Thyroid gland (tissue), 4 donors: Measurements from ENCODE around the gene UBE2B. TPM values are rescaled to one million over a fixed set of nuclear protein-coding genes. Genes with fewer than 3 reads are reported as not detected.
A peak's percentile ranks its signal among the peaks of the same experiment; 100 is the strongest.

Experiments used
- DNase-seq, 2 donors: peaks; one replicate each; pipeline ENCODE4 v3.0.0-alpha.2; 2019
- H3K27ac ChIP-seq, 3 donors: fragments of 200-600 bp; sonication (generic); 1 replicate in 2 of 3; 2 replicates in 1 of 3; pipeline ENCODE4 v1.5.1; 2016 to 2019; ENCODE audit warnings: mild to moderate bottlenecking in 1 of 3, moderate library complexity in 1 of 3
- H3K27me3 ChIP-seq: fragments of 200-600 bp; sonication (generic); one replicate; pipeline ENCODE4 v1.5.1; 2019
- H3K36me3 ChIP-seq, 2 donors: fragments of 200-600 bp; sonication (generic); one replicate each; pipeline ENCODE4 v1.5.1; 2016 to 2019
- H3K4me1 ChIP-seq, 2 donors: fragments of 200-600 bp; sonication (generic); one replicate each; pipeline ENCODE4 v1.5.1; 2017 to 2019
- H3K4me3 ChIP-seq, 3 donors: fragments of 200-600 bp; sonication (generic); replicated peaks in 1 of 3; 1 replicate in 2 of 3; 2 replicates in 1 of 3; pipeline ENCODE4 v1.5.1; 2016; ENCODE audit warnings: mild to moderate bottlenecking in 1 of 3
- H3K9me3 ChIP-seq: fragments of 200-600 bp; sonication (generic); one replicate; pipeline ENCODE4 v1.5.1; 2017
- CTCF ChIP-seq, 6 experiments: fragments of 200-600 bp in 3 of 6; fragments of 450-650 bp in 3 of 6; sonication (generic) in 3 of 6; IDR thresholded peaks; one replicate each; pipeline ENCODE4 v1.5.1; 2016 to 2019; ENCODE audit warnings: antibody characterized with exemption in 6 of 6, mild to moderate bottlenecking in 2 of 6, inconsistent platforms in 1 of 6, moderate library complexity in 1 of 6
- POLR2A ChIP-seq, 2 donors: fragments of 450-650 bp; IDR thresholded peaks; one replicate each; pipeline ENCODE4 v1.6.1; 2017; ENCODE audit warnings: antibody characterized with exemption in 2 of 2, mild to moderate bottlenecking in 2 of 2, moderate library complexity in 1 of 2
- WGBS, 2 donors: methylation state at CpG; one replicate each; pipeline ENCODE4 v1.1.5; 2017; 5-methylcytosine and 5-hydroxymethylcytosine counted together
- intact Hi-C: fragments of 100-400 bp; cut with DNase I; formaldehyde crosslinking; loops from one replicate; pipeline ENCODE4 v1.15.1; 2023
- total RNA-seq, 4 donors: library from RNA; depleted of rRNA; stranded (reverse); fragments of >200 nt; gene quantifications; one replicate each; pipeline ENCODE4 v1.2.3, GENCODE V29; 2016

UBE2B gene
- total RNA-seq, 4 donors from 2014 or later = 36.8 to 83.2 (median 41.2) TPM

- intact Hi-C loops = no loop called here
- H3K4me1 ChIP-seq = no peaks in the 10 kb centered on the region
- H3K27me3 ChIP-seq = no peaks in the 10 kb centered on the region
- no peak overlapping the region for H3K27ac ChIP-seq
- peaks cover 62 to 72% of the 10 kb centered on the region in 2 donors for H3K36me3 ChIP-seq
- no peak overlapping the region for H3K4me3 ChIP-seq
- no peaks in the 10 kb centered on the region for H3K9me3 ChIP-seq
- TF ChIP-seq POLR2A (IDR thresholded peaks at IDR 0.05) (no peak), CTCF (IDR thresholded peaks at IDR 0.05) (no peak)
- WGBS, 2 donors = 92 to 100% methylated on average over 1 of the region's 1 CpG
- no peak for DNase-seq
These were observed 16.1 kb downstream of the UBE2B start for GRCh38 chr5:134387443-134387842.

DNA sequence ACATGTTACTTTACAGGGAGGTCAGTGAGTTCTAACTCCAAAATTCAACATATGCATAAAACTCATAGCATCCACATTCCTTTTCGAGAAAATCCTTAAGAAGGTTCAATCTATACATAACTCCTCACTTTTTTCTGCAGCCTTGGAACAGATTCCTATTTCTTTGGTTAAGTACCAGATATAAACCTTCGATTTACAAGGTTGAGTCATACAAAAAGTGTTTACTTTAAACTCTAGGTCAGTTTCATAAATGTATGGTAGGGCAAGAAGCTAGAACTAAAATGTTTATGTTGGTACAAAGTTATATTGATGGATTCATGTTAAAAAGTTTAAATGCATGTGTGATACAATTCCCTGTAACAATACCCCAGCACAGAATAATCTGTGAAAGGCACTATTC is 20.9 kb downstream of the UBE2B start:
- H3K4me1 ChIP-seq = peaks cover 7 to 15% of the 10 kb centered on the region in 2 donors
- 94 to 99% methylated on average over 2 of the region's 2 CpGs for WGBS, 2 donors
- H3K4me3 ChIP-seq = no peak overlapping the region
- no peak overlapping the region for H3K27ac ChIP-seq
- H3K27me3 ChIP-seq = no peaks in the 10 kb centered on the region
- intact Hi-C loops = no loop called here
- peaks cover 57 to 58% of the 10 kb centered on the region in 2 donors for H3K36me3 ChIP-seq
- no peak for DNase-seq
- TF ChIP-seq POLR2A (IDR thresholded peaks at IDR 0.05) = no peak
- TF ChIP-seq CTCF (IDR thresholded peaks at IDR 0.05) = no peak
- H3K9me3 ChIP-seq = no peaks in the 10 kb centered on the region

DNA sequence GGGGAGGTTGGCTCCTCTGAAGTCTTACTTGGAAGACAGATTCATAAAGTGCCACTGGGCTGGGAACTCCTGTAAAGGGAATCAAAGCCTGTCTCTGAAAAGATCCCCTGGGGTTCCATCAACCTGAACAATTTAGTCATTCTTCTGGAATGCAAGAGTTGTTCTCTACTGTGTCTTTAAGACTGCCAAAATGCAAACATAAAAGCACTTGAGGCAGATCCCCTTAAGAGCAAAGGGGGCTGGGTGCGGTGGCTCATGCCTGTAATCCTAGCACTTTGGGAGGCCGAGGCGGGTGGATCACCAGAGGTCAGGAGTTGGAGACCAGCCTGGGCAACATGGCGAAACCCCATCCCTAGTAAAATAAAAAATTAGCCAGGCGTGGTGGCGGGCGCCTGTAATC is 23.6 kb downstream of the UBE2B start:
- Histone ChIP-seq H3K36me3 (peaks cover 35 to 58% of the 10 kb centered on the region in 2 donors), H3K9me3 (no peaks in the 10 kb centered on the region), H3K27ac (peak overlapping the region; percentile 69 to 78 (median 74)), H3K4me1 (peaks cover 7 to 15% of the 10 kb centered on the region in 2 donors), H3K27me3 (no peaks in the 10 kb centered on the region), H3K4me3 (no peak overlapping the region)
- intact Hi-C loops = no loop called here
- WGBS, 2 donors = 76 to 82% methylated on average over 7 of the region's 7 CpGs
- peak; percentile 79 to 85 for DNase-seq
- TF ChIP-seq POLR2A (IDR thresholded peaks at IDR 0.05) = peak in 1 of 2 donors; percentile 32
- no peak for TF ChIP-seq CTCF (IDR thresholded peaks at IDR 0.05)

GRCh38 chr5:134396274-134396673 is 24.9 kb downstream of the UBE2B start:
- TF ChIP-seq CTCF (IDR thresholded peaks at IDR 0.05) = no peak
- no peak for TF ChIP-seq POLR2A (IDR thresholded peaks at IDR 0.05)

DNA sequence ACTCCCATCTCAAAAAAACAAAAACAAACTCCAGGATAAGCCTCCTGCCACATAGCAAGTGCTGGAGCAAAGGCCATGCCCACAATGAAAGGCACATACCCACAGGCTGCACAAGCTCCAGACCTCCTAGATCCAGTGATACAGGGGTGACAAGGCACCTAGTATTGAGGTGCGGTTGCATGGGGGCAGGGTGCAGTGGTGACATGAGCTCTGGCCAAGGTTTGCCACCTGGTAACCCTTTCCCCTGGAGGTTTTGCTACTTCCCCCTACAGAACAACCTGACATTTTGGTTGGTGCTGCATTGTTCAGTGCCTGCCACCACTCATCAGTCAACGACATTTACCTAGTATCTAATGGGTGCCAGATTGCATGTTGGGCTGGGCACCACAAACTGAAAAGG is 25.8 kb downstream of the UBE2B start:
- intact Hi-C loops = no loop called here

More at GRCh38 chr5:134396274-134396673, 24.9 kb downstream of the UBE2B start:
- Histone ChIP-seq H3K4me1 (peaks cover 7 to 15% of the 10 kb centered on the region in 2 donors), H3K27me3 (no peaks in the 10 kb centered on the region), H3K9me3 (no peaks in the 10 kb centered on the region), H3K27ac (peak overlapping the region in 2 of 3 donors; percentile 69 to 78), H3K36me3 (peaks cover 22 to 44% of the 10 kb centered on the region in 2 donors), H3K4me3 (no peak overlapping the region)
- no peak for DNase-seq
- 82 to 90% methylated on average over 4 of the region's 4 CpGs for WGBS, 2 donors
- intact Hi-C loops = no loop called here

More for the DNA sequence above, 25.8 kb downstream of the UBE2B start:
- TF ChIP-seq CTCF (IDR thresholded peaks at IDR 0.05) (no peak), POLR2A (IDR thresholded peaks at IDR 0.05) (no peak)
- H3K4me3 ChIP-seq = no peak overlapping the region
- no peak for DNase-seq
- no peaks in the 10 kb centered on the region for H3K9me3 ChIP-seq
- peaks cover 7 to 15% of the 10 kb centered on the region in 2 donors for H3K4me1 ChIP-seq
- WGBS, 2 donors = 85 to 100% methylated on average over 2 of the region's 2 CpGs
- H3K27ac ChIP-seq = peak overlapping the region in 1 of 3 donors; percentile 78
- H3K36me3 ChIP-seq = peaks cover 17 to 40% of the 10 kb centered on the region in 2 donors
- H3K27me3 ChIP-seq = no peaks in the 10 kb centered on the region
